ENCODE measurements around the gene OR10A4.

GRCh38 chr11:6876325-6876724 lies at the start of gene OR10A4:
- TF ChIP-seq CTCF (IDR thresholded peaks at IDR 0.05; ENCODE audit: low read length) (no peak), EZH2 (optimal IDR thresholded peaks at IDR 0.05; ENCODE audit: low read depth, low read length) (no peak), EZH2phosphoT487 (IDR thresholded peaks at IDR 0.05; ENCODE audit: low read length) (no peak)
